ENCODE measurements around the gene SSX2IP.
"Not testable (repeated sequence)": the region's sequence is repeated elsewhere in the genome, so short reads cannot be mapped to it uniquely, and the experiment has no call there.

The SSX2IP gene, protein sequence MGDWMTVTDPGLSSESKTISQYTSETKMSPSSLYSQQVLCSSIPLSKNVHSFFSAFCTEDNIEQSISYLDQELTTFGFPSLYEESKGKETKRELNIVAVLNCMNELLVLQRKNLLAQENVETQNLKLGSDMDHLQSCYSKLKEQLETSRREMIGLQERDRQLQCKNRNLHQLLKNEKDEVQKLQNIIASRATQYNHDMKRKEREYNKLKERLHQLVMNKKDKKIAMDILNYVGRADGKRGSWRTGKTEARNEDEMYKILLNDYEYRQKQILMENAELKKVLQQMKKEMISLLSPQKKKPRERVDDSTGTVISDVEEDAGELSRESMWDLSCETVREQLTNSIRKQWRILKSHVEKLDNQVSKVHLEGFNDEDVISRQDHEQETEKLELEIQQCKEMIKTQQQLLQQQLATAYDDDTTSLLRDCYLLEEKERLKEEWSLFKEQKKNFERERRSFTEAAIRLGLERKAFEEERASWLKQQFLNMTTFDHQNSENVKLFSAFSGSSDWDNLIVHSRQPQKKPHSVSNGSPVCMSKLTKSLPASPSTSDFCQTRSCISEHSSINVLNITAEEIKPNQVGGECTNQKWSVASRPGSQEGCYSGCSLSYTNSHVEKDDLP

DNA sequence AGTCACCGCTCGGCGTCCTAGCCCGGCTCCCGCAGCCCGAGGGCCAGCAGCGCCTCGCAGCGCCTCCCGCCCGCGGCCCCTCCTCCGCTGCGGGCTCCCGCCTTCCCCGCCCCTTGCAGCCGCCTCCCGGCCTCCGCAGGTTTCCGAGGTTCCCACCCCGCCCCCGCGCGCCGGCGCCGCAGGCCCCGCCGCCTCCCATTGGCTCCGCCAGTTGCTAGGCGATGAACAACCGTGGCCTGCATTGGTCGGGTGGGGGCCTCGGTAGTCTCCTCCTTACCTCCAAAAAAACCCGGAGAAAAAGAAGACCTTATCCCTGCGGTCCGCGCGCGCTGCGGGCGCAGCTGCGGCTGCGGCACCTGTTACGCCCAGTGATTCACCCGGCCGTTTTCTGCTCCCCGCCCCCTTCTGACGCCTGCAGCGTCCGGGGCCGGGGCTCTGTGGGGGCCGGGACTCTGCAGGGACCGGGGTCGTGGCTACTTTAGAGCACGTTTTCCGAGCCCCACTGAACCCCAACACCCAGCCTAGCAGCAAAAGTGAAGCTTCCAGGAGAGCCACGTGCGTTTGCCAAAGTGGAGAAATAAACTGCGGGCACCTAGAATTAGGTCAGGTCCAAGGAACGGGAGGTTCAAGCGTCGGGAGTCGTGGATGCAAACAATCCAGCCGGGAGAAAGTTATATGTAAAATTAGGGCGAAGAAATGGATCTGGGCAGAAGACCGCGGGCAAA lies at the start of gene SSX2IP:
TSS of gene SSX2IP (minus strand) at position 65 of the 725 bp plus-strand sequence. CDS start 19,242 bp downstream, outside the sequence.
- DNase-seq (ENCODE audit: low spot score): peak; percentile 91

DNA sequence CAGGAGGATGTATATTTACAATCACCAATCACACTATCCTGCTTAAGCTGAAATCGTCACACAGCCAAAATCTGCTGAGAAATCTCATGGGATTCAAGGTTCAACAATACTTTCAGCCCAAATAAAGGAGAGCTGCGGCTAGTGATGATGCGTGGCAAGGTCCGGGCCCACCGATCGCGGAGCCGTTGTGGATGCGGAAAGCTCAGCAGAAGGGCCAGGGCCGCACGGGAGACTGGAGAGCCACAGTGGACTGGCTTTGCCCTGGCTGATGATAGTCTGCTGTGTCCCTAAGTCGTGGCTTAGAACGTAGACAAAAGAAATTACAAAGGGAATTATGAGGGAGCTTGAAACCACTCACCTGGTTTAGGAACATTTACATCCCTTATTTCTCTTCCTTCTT lies 48.0 kb upstream of the SSX2IP start:
- no peak for DNase-seq (ENCODE audit: low spot score)

DNA sequence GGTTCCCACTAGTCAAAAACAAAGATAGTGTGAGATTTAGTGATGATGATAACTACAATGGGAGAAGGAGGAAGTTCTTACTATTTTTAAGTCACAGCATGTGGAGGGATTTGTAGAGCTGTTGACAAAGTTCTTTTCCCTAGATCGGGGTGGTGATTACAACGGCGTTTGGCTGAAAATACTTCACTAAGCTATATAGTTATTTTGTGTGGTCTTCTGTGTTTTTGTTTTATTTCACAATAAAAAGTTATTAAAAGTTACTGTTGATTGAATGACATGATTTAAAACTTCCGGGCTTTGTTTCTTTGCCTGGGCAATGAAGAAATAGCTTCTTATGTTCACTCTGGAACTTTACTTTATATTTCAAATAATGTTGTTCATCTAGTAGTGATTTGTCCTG lies 47.3 kb upstream of the SSX2IP start:
- DNase-seq (ENCODE audit: low spot score): no peak

DNA sequence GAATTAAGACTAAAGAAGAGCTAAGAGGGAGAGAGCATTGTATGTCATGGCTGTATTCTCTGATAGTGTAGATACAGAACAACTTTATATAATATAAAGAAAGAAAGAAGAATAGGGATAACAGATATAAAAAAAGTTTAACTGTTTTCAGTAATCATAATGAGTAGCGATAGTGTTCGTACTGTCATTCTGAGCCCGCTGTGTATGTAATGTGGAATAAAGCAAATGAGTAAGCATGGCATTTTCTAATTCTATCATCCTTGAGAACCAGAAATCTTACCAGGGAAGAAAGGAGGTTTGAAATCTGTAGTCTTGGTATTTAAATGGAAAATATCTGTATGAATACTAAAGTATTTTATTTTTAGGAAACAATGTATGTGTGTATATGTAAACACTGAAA lies 46.7 kb upstream of the SSX2IP start:
- no peak for DNase-seq (ENCODE audit: low spot score)

DNA sequence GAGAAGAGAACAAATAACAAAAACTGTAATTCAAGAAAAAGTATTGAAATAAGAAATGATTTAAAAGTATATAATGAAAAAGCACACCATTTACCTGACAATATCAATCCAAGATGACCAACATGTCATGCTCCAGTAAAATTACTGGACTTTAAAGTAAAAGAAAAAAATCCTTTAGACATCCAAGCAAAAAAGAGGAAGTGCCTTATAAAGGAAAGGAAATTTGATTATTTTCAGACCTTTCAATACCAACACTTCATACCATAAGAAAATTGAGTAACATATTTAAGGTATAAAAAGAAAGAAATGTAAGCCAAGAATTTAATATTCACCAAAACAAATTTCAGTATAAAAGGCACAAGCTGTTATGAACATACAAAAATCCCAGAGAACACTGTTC lies 46.2 kb upstream of the SSX2IP start:
- DNase-seq (ENCODE audit: low spot score): no peak

DNA sequence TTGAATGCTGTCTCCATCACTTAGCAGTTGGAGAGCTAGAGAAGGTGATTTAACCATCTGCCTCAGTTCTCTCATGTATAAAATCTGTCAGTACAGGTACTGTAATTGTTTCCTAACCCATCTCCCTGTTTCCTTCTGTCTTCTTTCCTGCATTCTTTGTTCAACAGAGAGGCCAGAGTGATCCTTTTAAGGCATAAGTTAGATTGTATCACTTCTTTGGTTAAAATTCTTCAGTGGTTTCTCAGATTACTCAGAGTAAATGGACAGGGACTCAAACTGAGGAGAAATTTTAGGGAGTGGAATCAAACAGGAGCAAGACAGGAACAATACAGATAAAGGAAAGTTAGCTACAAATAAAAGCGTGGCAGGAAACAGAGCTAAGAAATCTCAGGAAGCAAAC lies 45.2 kb upstream of the SSX2IP start:
- no peak for DNase-seq (ENCODE audit: low spot score)

DNA sequence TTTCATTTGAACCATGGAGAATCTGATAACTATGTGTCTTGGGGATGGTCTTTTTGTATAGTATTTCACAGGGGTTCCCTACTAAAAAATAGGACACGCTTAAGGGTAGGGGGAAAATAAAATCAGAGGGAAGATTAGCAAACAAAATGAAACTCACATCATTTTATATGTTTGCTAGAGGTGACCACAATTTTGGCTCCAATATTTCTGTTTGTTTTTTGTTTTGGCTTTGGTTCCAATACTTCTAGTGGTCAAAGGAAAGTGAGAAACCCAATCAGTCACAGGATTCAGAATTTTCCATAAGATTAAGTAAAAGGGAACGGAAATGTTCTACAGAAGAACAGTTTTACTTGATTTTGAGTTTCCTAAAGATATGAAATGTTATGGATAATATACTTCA lies 42.3 kb upstream of the SSX2IP start:
- DNase-seq (ENCODE audit: low spot score): no peak

DNA sequence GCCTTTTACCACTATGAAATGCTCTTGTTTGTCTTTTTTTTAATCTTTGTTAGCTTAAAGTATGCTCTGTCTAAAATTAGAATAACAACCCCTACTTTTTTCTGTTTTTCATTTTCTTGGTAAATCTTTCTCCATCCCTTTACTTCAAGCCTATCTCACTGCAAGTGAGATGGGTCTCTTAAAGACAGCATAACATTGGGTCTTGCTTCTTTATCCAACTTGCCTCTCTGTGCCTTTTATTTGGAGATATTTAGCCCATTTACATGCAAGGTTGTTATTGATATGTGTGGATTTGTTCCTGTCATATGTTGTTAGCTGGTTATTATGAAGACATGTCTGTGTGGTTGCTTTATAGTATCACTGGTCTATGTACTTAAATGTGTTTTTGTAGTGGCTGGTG lies 41.3 kb upstream of the SSX2IP start:
- DNase-seq (ENCODE audit: low spot score): no peak

DNA sequence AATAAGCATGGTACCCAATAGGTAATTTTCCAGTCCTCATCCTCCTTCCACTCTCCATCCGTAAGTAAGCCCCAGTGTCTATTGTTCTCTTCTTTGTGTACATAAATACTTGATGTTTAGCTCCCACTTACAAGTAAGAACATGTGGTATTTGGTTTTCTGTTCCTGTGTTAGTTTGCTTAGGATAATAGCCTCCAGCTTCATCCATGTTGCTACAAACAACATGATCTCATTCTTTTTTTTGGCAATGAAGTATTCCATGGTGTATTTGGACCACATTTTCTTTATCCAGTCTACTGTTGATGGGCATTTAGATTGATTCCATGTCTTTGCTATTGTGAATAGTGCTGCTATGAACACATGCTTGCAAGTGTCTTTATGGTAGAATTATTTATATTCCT lies 37.5 kb upstream of the SSX2IP start:
- DNase-seq (ENCODE audit: low spot score): not testable (repeated sequence)

DNA sequence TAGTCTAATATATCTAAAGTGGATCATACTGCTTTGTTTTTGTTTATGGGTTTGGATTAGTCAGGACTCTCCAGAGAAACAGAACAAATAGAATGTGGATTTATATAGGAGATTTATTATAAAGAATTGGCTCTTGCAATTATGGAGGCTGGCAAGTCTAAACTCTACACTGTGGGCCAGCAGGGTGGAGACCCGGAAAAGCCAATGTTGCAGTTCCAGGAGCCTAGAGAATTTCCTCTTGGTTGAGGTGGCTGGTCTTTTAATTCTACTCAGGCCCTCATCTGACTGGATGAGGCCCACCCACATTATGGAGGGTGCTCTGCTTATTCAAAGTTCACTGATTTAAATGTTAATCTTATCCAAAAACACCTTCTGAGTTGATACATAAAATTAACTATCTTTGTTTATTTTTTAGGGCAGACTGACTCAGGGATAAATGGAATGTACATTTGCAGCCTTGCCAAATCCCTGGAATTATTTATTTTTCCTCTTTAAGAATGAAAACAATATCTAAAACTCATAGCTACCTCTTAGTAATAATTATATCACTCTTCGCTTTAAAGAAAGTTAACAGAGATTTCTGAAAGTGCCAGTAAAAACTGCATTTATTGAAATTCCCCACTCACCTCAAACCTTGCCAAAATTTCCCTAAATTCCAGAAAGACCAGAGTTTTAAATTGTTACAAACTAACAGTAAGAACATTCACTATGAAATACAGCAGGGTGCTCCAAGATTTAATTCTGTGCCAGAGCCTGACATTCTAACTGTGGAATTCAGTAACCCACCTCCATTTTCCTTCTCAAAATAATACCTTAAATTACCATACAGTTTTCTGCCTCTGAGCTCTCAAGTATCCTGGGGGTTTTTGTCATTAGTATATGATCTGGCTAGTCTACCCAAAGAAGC lies 36.6 kb upstream of the SSX2IP start:
- no peak for DNase-seq (ENCODE audit: low spot score)

DNA sequence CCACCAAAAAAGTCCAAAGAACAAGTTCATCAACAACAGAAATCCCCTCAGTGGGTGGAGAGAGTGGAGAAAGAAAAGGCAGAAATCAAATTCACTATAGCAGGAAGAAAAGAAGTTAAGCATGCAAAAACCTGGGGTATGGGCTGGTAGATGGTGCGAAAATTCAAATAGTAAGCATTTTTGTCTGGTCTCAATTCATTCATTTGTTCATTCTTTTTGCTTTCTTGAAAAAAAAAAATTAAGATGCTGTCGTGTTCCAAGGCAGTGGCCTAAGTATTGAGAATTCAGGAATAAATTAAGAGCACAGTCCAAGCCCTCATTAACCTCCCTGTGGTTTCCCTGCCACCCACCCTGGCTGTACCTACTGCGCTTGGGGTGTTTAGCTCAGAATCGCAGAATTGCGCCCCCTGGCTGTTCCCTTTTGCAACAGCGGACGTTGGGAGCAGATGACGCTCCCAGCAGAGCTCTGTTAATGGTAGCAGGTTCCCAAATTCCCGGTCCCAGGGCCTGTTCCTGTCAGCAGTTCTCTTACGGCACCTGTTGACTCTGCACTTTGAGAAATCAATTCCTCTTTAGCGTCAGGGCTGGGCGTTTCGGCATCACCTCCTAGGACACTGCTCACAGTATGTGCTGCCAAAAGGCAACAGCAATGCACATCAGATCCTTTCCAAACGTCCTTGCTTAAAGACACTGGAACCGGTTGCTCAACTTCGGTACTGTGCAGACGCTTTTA lies 34.0 kb upstream of the SSX2IP start:
- no peak for DNase-seq (ENCODE audit: low spot score)

DNA sequence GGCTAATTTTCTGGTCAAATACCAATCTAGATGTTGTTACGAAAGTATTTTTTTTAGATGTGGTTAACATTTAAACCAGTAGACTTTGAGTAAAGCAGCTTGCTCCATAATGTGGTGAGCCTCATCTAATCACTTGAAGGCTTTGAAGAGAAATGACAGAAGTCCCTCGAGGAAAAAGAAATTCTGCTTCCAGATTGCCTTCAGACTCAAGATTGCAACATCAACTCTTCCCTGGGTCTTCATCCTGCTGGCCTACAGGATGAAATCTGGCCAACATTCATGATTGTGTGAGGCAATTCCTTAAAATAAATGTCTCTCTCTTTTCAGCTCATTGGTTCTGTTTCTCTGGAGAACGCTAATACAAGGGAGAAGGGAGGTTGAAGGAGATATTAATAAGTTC lies 32.5 kb upstream of the SSX2IP start:
- no peak for DNase-seq (ENCODE audit: low spot score)

DNA sequence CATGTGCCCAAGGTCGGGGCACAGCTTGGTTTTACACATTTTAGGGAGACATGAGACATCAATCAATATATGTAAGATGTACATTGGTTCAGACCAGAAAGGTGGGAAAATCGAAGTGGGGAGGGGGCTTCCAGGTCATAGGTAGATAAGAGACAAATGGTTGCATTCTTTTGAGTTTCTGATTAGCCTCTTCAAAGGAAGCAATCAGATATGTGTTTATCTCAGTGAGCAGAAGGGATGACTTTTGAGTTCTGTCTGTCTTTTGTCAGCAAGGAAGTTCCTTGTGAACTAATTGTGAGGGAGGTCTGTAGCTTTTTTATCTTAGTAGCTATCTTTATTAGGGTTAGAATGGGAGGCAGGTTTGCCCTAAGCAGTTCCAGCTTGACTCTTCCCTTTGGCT lies 31.6 kb upstream of the SSX2IP start:
- DNase-seq (ENCODE audit: low spot score): not testable (repeated sequence)

DNA sequence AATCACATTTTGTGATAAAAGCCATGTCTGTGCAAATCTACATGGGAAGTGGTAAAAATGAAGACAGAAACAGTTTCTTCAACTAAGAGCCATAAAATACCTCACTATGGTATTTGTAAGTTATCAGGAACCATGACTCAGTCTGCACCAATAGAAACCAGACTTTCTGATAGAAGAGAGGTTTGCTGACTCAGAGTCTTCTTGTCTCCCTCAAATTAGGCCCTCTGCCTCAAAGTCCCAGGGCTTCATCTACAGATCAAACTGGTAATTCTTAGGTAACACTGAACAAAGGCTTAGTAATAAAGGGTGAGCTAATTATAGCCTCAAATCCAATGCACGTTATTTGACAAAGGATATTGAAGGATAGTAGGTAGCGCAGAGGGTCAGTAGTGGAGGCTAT lies 30.9 kb upstream of the SSX2IP start:
- DNase-seq (ENCODE audit: low spot score): peak; percentile 10

DNA sequence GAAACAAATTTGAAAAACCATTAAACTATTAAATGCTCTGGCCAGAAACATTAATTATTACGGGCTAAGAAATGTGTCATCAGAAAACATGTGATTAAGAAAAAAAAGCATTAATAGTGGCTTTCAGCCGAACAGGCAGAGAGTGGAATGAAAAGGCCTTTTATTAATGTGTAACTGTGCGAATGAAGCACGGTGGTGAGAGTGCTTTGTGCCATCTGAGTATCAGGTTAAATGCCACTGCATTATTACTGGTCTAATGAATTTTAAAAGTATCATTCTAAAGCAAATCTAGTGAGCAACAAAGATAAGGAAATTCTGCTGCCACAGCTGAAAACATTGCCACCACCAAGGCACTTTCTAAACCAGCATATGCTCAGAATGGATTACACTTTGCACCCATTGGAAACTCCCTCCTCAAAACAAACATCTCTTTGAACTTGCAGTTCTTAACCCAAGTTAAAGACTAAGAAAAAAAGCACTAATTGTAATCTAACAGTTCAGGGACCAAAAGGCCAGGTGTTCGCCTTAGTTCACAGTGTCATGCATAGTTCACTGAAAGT lies 30.0 kb upstream of the SSX2IP start:
- DNase-seq (ENCODE audit: low spot score): peak; percentile 78

DNA sequence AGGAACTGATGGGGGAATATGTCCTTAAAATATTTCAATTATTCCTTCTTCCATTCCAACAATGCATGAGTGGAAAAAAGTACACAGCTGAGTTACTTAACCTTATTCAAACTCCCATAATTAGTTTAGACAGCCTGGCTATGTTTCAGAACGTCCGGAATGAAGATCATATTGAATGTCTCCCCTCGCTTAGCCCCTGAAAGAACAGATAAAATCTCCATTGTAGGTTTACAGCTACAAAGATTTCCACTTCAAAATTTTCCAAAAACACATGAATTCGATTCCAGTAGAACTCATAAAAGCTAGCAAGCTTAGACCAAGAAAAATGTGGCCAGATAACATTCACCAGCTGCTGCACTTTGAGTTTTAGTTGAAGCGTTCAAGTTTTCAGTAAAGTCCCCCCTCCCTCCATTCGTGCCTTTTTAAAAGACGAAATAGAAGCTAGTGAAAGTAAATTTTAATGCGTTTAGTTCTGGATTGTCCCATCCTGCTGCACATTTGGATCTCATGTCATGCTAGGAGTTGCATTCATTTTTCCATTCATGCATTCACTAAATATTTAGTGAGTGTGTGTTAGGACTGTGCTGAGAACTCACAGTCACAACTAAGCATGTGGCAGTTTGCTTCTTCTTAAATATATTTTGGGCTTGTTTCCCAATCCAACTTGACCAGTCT lies 29.4 kb upstream of the SSX2IP start:
- DNase-seq (ENCODE audit: low spot score): no peak

DNA sequence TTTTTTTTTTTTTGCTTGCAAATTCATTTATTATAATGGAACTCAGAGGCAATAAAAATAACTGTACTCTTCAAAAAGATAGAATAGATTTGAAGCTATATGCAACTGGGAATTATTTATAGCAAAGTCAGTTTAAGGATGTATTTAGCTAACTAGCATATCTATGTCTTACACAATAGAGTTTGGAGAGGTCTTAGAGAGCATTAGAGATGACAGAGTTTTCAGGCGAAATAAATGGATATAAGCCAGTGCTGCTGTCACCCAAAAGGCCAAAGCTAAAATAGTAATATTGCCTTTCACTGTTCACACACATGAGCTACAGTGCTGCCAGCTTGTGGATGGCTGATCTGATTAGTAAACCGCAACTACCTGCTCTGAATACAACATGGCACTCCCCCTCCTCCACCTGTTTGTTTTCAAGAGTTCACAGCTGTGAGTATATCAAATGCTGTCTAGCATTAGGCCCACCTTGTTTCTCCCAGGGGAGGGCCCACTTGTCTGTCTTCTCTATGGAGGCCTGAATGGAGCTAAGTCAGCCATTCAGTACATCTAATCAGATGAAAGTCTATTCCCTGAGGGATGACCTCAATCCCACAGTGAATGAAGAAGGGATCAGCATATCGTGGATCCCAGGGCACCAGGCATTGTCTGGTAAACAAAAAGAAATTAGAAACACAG lies 25.2 kb upstream of the SSX2IP start:
- no peak for DNase-seq (ENCODE audit: low spot score)

DNA sequence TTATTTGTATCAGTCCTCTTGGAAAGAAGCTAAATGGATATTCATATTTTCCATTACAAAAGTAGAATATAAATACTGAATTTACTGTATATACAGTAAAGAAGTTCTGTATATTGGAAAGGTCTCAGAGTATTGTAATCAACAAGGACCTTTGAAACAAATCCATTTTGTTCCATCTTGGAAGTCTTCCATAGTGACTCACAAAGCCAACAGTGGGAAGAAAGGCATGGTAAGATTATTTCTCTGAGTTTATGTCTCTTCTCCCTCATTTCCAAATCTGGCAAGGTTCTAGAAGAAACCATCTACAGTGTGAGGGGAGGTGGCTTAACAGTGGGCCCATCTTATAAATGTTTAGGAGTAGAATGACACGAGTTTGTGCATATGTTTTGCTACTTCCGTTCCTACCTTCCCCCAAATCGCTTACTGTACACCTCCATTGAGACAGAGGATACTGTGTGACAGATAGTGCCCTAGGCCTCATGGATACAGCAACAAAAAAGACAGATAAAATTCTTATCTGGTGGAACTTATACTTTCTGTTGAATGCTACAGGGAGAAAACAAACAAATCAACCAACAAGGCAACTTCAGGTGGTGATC lies 22.1 kb upstream of the SSX2IP start:
- no peak for DNase-seq (ENCODE audit: low spot score)

DNA sequence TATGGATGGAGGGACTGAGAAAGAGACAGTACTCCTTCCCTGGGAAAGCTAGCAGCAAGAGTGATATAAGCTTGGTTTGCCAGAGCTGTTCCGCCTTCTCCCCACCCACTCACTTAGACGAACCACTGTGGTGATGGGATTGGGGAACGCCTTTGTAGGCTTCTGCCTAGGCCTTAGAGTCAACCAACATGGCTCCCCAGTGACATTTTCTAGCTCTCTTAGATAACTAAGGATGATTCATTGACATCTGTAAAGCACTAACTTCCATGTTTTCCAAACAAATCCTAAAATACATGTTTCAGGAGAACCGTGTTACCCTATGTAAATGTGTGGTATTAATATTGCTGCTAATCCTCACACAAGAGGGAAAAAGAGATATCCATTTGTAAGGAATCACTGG lies 21.6 kb upstream of the SSX2IP start:
- DNase-seq (ENCODE audit: low spot score): no peak

Measured in globus pallidus (tissue), 1 donor.